D721Med (cell line): ENCODE data around the gene EFCAB9.

Experiments used
- DNase-seq: peaks from one replicate; pipeline ENCODE4 v3.0.0; 2011; ENCODE audit warnings: low spot score; ENCODE audit not compliant: insufficient read length
- FAIRE-seq: peaks from 2 replicates; lab custom pipeline; 2011; peaks lifted over from hg19 to GRCh38; lab: Jason Lieb, UNC
- CTCF ChIP-seq: IDR thresholded peaks from 2 replicates; pipeline ENCODE4 v1.5.1; 2012; ENCODE audit warnings: mild to moderate bottlenecking, control low read depth; ENCODE audit not compliant: insufficient read depth; ENCODE audit errors: missing control alignments

EFCAB9 gene

GRCh38 chr5:172173564-172174153 lies 20.3 kb upstream of the EFCAB9 start:
- DNase-seq = no peak
- TF ChIP-seq CTCF = no peak
- no peak for FAIRE-seq

- no peak for DNase-seq
- no peak for FAIRE-seq
- TF ChIP-seq CTCF = no peak
Measured at GRCh38 chr5:172175263-172175719, 18.7 kb upstream of the EFCAB9 start.

GRCh38 chr5:172177176-172177575 lies 16.8 kb upstream of the EFCAB9 start:
- DNase-seq (no peak), FAIRE-seq (no peak)
- no peak for TF ChIP-seq CTCF

GRCh38 chr5:172178301-172178987 lies 15.5 kb upstream of the EFCAB9 start:
- no peak for TF ChIP-seq CTCF
- FAIRE-seq (no peak), DNase-seq (no peak)

- FAIRE-seq (no peak), DNase-seq (no peak)
- TF ChIP-seq CTCF = no peak
Measured at GRCh38 chr5:172178991-172179989, 14.7 kb upstream of the EFCAB9 start.

- FAIRE-seq (no peak), DNase-seq (no peak)
- no peak for TF ChIP-seq CTCF
Measured at GRCh38 chr5:172180936-172181335, 13.0 kb upstream of the EFCAB9 start.
